ENCODE measurements around the gene RASA4B. TPM values are rescaled to one million over a fixed set of nuclear protein-coding genes. Genes with fewer than 3 reads are reported as not detected.
A peak's percentile ranks its signal among the peaks of the same experiment; 100 is the strongest.

RASA4B gene
- total and polyA plus RNA-seq, 10 donors = 16.7 to 50.5 (median 23.6) TPM

GRCh38 chr7:102463841-102464576, 53.6 kb downstream of the RASA4B start:
- TF ChIP-seq CTCF (IDR thresholded peaks at IDR 0.05 in 8 of 11, conservative IDR thresholded peaks at IDR 0.05 in 3 of 11) (no peak), POLR2AphosphoS5 (IDR thresholded peaks at IDR 0.05) (no peak), POLR2A (IDR thresholded peaks at IDR 0.05) (no peak)
- peak; percentile 74 for DNase-seq
- intact Hi-C loops (cut with DNase I; ENCODE audit: low total_unique reads) = no loop called here
- H3K27me3 ChIP-seq (replicated peaks in 1 of 7) = no peaks in the 10 kb centered on the region
- H3K4me3 ChIP-seq = peak overlapping the region; percentile 92 to 98 (median 94)
- WGBS, 5 donors = 16 to 19% (median 17%) methylated on average over 24 of the region's 24 CpGs
- peaks cover 0 to 27% (median 16%) of the 10 kb centered on the region in 6 donors for H3K36me3 ChIP-seq
- H3K4me1 ChIP-seq = peaks cover 12 to 82% (median 34%) of the 10 kb centered on the region in 6 donors
- peak overlapping the region; percentile 53 to 90 (median 84) for H3K27ac ChIP-seq
- H3K9me3 ChIP-seq = no peaks in the 10 kb centered on the region

- Histone ChIP-seq H3K4me3 (no peak overlapping the region), H3K36me3 (peaks cover 0 to 44% (median 39%) of the 10 kb centered on the region in 6 donors), H3K27ac (peak overlapping the region in 1 of 8 donors; percentile 5), H3K27me3 (replicated peaks in 1 of 7) (no peaks in the 10 kb centered on the region), H3K4me1 (peaks cover 6 to 48% (median 18%) of the 10 kb centered on the region in 6 donors), H3K9me3 (no peaks in the 10 kb centered on the region)
- WGBS, 5 donors = 74 to 86% (median 79%) methylated on average over 8 of the region's 8 CpGs
- intact Hi-C loops (cut with DNase I; ENCODE audit: low total_unique reads) = no loop called here
- TF ChIP-seq CTCF (IDR thresholded peaks at IDR 0.05 in 8 of 11, conservative IDR thresholded peaks at IDR 0.05 in 3 of 11) (no peak), POLR2A (IDR thresholded peaks at IDR 0.05) (no peak), POLR2AphosphoS5 (IDR thresholded peaks at IDR 0.05) (no peak)
- DNase-seq = no peak
Measured at GRCh38 chr7:102460467-102460866, 57.1 kb downstream of the RASA4B start.

GRCh38 chr7:102459221-102459844, 58.2 kb downstream of the RASA4B start:
- peak in 2 of 3 donors; percentile 11 to 54 for TF ChIP-seq POLR2AphosphoS5 (IDR thresholded peaks at IDR 0.05)
- no peak for TF ChIP-seq POLR2A (IDR thresholded peaks at IDR 0.05)

GRCh38 chr7:102457352-102457924, 60.1 kb downstream of the RASA4B start:
- DNase-seq = no peak
- Histone ChIP-seq H3K27ac (no peak overlapping the region), H3K36me3 (peaks cover 0 to 53% (median 42%) of the 10 kb centered on the region in 6 donors), H3K27me3 (replicated peaks in 1 of 7) (no peaks in the 10 kb centered on the region), H3K4me3 (no peak overlapping the region), H3K9me3 (no peaks in the 10 kb centered on the region), H3K4me1 (peaks cover 0 to 22% (median under 1%) of the 10 kb centered on the region in 6 donors)
- WGBS, 5 donors = 94 to 97% (median 96%) methylated on average over 5 to 40 of the region's 40 CpGs
- intact Hi-C loops (cut with DNase I; ENCODE audit: low total_unique reads) = loop anchor here (5.0 kb wide), 1 partner anchor 50 kb away; no protein-coding TSS in a partner anchor
- no peak for TF ChIP-seq CTCF (IDR thresholded peaks at IDR 0.05 in 8 of 11, conservative IDR thresholded peaks at IDR 0.05 in 3 of 11)
- peak; percentile 30 to 77 (median 42) for TF ChIP-seq POLR2AphosphoS5 (IDR thresholded peaks at IDR 0.05)
- no peak for TF ChIP-seq POLR2A (IDR thresholded peaks at IDR 0.05)

More at GRCh38 chr7:102459221-102459844, 58.2 kb downstream of the RASA4B start:
- Histone ChIP-seq H3K4me1 (peaks cover 3 to 41% (median 15%) of the 10 kb centered on the region in 6 donors), H3K9me3 (no peaks in the 10 kb centered on the region), H3K4me3 (no peak overlapping the region), H3K36me3 (peaks cover 0 to 53% (median 42%) of the 10 kb centered on the region in 6 donors), H3K27me3 (replicated peaks in 1 of 7) (no peaks in the 10 kb centered on the region), H3K27ac (no peak overlapping the region)
- DNase-seq = no peak
- WGBS, 5 donors = 88 to 95% (median 92%) methylated on average over 18 to 24 of the region's 24 CpGs
- intact Hi-C loops (cut with DNase I; ENCODE audit: low total_unique reads) = loop anchor here (5.0 kb wide), 1 partner anchor 52 kb away; no protein-coding TSS in a partner anchor

Data from spleen (tissue), 11 donors.